DOHH2 (cell line): Measurements from ENCODE around the gene GAS7.

ENCODE experiments used
- EZH2phosphoT487 ChIP-seq: fragments of 200-600 bp; sonication (generic); IDR thresholded peaks from 2 replicates; pipeline ENCODE4 v1.6.1; 2017; ENCODE audit warnings: borderline replicate concordance, mild to moderate bottlenecking, antibody characterized with exemption, low read length, moderate library complexity, mixed read lengths
- TF ChIP-seq, protein P1 (sequence below): fragments of 200-600 bp; sonication (generic); IDR thresholded peaks from one replicate; pipeline ENCODE4 v1.5.1; 2014; ENCODE audit warnings: antibody characterized with exemption, mild to moderate bottlenecking, low read depth, low read length; ENCODE audit not compliant: poor library complexity, severe bottlenecking

DNA sequence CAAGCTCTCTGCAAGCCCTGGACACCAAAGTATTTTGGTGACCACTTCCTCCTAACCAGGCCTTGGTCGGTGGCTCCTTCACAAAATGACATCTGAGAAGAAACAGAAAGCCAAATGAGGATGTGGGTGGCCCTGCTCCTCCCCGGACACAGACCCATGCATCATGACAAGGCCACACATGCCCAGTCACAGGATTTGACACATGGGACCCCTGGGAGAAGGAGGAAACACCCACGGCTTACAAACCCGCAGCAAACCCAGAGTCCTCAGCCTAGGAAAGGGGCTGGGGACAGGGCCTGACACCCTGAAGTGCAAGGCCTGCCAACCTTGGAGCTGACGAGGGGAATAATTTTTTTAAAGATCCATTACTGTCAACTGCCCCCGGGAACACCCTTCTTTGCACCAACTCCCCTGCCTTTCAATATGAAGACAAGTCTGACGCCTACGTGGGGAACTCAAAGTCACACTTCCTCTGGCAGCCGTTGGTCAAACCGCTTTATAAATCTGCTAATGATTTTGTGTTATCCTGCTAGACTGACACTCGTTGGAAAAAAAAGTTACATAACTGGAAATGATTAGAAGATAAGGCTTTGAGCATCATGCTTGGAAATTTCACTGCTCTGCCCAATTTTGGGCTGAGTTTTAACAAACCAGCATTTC is 41.3 kb downstream of the GAS7 start:
- TF ChIP-seq, protein P1, sequence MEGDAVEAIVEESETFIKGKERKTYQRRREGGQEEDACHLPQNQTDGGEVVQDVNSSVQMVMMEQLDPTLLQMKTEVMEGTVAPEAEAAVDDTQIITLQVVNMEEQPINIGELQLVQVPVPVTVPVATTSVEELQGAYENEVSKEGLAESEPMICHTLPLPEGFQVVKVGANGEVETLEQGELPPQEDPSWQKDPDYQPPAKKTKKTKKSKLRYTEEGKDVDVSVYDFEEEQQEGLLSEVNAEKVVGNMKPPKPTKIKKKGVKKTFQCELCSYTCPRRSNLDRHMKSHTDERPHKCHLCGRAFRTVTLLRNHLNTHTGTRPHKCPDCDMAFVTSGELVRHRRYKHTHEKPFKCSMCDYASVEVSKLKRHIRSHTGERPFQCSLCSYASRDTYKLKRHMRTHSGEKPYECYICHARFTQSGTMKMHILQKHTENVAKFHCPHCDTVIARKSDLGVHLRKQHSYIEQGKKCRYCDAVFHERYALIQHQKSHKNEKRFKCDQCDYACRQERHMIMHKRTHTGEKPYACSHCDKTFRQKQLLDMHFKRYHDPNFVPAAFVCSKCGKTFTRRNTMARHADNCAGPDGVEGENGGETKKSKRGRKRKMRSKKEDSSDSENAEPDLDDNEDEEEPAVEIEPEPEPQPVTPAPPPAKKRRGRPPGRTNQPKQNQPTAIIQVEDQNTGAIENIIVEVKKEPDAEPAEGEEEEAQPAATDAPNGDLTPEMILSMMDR, result no peak
- TF ChIP-seq EZH2phosphoT487, result no peak
